ENCODE measurements around the gene TTL.
A peak's percentile ranks its signal among the peaks of the same experiment; 100 is the strongest.
"Not testable (repeated sequence)": the region's sequence is repeated elsewhere in the genome, so short reads cannot be mapped to it uniquely, and the experiment has no call there.

TTL gene

DNA sequence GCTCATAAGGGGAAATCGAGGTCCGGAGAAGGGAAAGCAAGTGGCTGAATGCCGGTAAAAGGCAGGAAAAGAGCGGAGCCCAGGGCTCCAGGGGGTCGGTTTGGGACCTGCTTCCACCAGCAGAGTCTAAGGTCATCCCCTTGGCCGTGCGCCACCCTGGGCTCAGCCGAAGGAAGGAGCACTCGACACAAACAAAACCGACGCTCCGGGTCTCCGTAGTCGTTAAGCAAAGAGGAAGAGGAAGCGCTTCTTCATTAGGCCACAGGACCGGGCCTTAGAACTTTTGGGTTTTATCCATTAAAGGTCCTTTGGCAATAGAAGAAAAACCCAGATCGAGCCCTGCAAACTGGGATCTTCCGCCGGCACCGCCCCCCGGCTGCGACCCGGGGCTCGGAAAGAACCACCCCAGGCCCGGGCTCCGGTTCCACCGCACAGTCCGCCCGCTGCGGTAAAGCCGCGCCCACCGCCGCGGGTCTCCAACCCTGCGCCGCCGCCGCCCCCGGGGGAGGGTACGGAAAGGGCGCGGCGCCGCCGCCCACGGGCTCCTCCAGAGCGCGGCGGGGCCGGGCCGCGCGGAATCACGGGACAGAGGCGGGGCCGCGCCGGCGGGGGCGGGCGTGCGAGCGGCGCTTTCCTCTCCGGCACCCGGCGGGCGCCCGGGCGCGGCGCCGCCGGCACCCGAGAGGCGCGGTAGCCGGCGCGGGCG lies at the start of gene TTL:
Gene TTL, plus strand, starts transcription at position 629 of the 706 bp plus-strand sequence. CDS start 189 bp downstream, outside the sequence.
- DNase-seq (ENCODE audit: low read depth in 2 of 2) = peak; percentile 61 to 71

DNA sequence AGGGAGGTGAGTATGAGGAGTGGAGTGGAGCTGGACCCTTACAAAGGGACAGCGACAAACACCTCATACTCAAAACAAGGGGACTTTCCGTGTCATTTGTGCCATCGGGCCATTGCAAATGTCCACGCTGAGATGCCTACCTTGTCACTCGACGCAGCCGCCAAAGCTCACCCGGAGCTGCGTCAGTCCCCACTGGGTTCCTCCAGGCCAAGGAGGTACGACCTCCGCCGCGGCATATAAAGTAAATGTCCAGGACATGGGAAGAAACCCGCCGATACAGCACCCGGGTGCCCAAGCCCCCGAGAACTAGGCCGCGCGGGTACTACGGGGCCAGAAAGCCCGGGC lies 49.6 kb upstream of the TTL start:
- DNase-seq (ENCODE audit: low read depth in 2 of 2) = not testable (repeated sequence)

DNA sequence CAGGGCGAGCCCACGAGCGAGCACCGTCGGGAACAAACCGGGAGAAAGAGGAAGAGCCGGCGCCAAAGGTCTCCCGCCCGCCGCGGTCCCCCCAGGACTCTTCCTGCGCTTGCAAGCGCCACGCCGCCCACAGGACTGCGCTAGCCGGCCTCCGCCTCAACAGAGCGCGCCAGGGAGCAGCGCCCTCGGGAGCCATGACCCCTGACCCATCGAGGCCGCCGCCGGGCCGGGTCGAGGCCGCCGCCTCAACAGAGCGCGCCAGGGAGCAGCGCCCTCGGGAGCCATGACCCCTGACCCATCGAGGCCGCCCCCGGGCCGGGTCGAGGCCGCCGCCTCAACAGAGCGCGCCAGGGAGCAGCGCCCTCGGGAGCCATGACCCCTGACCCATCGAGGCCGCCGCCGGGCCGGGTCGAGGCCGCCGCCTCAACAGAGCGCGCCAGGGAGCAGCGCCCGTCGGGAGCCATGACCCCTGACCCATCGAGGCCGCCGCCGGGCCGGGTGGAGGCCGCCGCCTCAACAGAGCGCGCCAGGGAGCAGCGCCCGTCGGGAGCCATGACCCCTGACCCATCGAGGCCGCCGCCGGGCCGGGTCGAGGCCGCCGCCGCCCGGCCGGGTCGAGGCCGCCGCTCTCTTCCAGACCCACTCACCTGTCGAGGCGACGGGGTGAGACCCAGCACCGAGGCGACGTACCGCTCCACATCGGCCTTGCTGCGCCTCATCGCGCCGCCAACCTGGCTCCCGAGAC lies 49.0 kb upstream of the TTL start:
- peak in 1 of 2 donors; percentile 12 for DNase-seq (ENCODE audit: low read depth in 2 of 2)

DNA sequence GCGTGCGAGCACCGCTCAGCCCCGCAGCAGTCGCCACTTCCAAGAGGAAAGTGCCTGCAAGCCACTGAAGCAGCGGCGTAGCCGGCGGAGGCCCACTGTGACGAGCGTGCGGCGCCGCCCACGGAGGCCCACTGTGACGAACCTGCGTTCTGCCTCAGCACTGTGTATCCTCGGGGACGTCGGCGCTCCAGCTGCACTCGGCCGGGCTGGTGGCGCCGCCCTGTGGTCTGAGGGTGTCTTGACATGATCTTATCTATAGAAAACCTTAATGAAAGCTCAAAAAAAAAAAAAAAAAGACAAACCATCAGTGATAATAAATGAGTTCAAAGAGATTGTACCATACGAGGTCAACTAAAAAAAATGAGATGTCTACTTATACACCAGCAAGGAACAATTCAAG lies 48.5 kb upstream of the TTL start, which contains the start of gene RGPD8:
Gene RGPD8, minus strand, starts transcription at position 166 of the 400 bp plus-strand sequence. CDS start 192 bp downstream, outside the sequence.
- peak; percentile 77 to 78 for DNase-seq (ENCODE audit: low read depth in 2 of 2)

DNA sequence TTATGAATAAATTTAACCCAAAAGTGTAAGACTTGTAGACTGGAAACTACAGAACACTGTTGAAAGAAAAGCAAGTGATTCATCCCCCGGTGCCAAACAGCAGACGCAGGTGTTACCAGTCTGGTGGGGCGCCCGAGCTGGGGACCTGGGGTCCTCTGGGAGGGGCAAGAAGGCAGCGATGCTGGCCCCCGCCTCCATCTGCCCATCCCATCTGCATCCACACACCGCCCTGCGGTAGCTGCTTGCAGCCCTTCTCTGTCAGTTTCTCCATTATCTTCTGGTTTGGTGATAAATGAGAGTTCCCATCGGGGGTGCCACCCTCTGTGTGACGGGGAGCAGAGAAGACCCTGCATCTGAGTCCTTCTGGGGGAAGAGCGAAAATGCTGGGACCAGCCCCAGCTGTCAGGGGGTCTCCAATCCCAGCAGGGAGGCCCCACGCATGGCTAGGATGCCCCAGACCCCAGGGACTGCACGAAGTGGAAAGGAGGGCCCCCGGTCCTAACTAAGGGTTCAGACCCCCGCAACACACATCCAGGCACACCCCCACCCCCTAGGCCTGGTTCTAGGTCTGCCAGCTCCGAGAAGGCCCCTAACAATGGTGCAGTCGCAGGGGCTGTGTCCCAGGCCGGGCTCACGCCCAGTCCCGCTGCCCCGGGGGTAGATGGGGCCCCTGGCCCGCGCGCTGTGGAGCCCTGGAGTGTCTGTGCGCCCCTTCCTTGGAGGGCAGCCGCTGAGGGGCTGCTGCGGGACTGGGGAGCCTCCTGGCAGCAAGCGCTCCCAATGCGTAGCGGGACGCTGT lies 47.8 kb upstream of the TTL start:
- no peak for DNase-seq (ENCODE audit: low read depth in 2 of 2)

DNA sequence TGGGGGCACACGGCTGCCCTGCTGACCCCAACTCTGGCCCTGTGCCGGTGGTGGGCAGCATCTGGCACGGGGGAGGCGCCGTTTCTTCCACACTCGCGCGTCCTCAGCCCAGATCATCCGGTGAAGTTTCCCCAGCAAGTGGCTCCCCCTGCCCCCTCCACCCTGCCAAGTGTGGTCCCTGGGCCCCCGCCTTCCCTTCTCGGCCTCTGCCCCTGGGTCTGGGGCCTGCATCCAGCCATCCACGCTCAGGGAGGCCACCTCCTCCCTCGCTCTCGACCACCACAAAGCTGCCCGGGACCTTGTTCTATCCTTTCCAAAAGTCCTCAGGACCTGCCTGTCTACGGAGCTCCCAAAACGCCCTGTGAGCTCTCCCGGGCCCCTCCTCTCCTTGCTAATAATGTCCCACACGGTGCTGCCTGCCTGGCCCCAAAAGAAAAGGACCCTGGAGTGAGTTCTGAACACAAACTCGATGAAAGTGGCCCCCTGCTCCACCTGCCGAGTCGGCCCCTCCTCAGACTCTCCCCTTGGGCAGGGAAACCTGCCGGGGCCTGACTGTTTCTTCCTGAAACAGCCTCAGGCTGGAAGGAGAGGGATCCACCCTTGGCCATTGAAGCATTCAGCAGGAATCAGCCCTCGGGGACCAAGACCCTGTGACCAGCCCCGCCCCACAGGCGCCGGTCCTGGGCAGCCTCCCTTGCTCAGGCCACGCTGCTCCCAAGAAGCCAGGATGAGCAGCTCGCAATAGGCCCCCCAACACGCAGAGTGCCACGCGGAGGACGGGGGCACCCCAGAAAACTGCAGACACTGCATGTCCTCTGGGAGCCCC lies 46.9 kb upstream of the TTL start:
- not testable (repeated sequence) for DNase-seq (ENCODE audit: low read depth in 2 of 2)

DNA sequence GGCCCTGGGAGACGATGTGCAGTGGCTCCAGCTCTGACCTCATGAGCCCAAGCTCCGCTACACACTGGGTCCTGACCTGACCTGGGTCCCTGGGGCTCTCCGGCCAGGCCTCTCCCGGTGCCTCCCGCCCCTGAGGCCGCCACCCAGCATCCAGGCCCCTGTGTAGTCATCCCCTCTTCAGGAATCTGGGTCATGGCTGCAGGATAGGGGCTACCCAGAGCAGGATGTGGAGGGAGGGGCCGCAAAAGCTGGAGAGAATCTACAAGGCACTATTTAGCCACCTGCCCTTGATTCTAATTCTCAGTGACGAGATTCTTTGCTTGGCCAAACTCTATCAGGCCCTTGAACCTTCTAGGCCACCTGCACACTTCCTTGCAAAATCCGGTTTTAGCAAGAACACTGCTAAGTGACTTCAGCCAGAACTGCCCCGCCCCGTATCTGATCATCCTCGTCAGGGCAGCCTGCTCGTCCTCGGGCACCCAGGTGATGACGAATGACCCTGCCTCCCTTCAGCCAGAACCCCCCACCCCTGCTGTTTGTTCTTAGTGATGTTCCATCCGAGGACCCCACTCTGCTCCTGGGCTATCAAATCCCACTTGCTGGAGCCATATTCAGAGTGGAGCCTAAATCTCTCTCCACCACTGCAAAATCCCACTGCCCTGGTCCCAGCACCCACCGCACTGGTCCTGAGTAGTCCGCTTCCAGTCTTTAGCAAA lies 46.1 kb upstream of the TTL start:
- not testable (repeated sequence) for DNase-seq (ENCODE audit: low read depth in 2 of 2)

DNA sequence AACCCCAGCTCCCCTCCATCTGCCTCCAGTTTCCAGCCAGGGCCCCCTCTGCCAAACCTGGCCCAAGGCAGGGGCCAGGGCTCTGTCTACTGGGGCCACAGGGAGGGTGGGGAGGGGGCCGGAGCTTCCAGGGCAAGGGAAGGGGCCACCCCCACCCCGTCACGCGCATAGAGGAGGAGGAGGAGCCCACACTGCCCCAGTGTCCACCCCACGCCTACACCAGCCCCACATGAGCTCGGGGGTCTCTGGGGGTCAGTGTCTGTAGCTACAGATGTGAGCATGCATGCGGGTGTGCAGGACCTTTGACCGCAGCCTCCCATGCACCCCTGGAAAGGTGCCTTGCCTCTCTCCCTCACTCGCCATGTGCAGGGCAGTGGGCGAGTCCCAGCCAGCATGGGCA lies 45.0 kb upstream of the TTL start:
- DNase-seq (ENCODE audit: low read depth in 2 of 2) = not testable (repeated sequence)

DNA sequence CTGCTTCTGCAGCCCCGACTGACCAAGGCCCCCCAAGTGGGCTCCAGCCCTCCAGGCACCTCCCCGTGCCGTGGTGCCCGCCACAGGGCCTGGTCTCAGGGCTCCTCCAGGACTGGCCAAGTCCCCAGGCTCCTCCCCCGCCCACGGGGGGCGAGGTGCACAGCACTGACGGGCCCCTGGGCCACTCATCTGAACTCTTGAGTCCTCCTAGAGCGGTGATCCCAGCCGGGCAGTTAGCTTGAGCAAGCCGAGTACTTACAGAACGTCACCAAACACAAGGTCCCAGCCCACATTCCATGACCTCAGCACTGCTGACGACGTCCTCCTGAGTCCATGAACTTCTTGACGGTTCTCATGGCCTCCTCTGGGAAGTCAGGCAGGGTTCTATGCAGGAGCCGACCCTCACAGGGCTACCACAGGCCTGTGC lies 44.5 kb upstream of the TTL start:
- not testable (repeated sequence) for DNase-seq (ENCODE audit: low read depth in 2 of 2)

DNA sequence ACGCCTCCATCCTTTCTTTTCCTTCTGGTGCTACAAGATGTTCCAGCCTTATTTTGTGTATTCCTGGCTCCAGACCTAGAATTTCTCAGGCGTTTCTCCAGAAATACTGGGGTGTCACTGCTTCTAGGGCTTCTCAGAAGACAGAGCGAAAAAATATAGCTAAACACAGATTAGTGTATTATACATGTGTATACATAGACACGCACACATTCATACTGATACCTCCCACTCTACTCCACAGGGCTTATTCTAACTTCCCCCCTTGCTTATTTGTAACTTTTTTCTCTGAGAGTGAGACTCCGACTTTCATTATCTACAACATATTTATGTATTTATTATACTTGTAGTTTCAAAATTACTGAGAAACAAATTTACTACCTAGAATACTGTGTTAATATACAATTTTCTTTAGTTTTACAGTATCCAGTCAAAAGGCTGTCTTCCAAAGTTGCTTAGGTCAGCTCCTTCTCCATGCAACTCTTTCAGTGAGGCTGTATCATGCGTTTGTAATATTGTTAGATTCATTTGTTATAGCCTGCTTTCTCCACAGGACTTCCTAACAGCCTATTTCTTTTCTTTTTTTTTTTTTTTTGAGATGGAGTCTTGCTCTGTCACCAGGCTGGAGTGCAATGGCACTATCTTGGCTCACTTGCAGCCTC lies 43.2 kb upstream of the TTL start:
- DNase-seq (ENCODE audit: low read depth in 2 of 2) = not testable (repeated sequence)

DNA sequence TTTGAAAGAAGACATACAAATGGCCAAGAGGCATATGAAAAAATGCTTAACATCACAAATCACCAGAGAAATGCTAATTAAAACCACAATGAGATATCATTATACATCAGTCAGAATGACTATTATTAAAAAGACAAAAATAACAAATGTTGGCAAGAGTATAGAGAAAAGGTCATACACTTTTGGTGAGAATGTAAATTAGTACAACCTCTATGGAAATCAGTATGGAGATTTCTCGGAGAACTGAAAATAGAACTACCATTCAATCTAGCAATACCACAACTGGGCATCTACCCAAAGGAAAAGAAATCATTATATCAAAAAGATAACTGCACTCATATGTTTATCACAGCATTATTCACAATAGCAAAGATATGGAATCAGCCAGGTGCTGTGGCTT lies 37.7 kb upstream of the TTL start:
- not testable (repeated sequence) for DNase-seq (ENCODE audit: low read depth in 2 of 2)

DNA sequence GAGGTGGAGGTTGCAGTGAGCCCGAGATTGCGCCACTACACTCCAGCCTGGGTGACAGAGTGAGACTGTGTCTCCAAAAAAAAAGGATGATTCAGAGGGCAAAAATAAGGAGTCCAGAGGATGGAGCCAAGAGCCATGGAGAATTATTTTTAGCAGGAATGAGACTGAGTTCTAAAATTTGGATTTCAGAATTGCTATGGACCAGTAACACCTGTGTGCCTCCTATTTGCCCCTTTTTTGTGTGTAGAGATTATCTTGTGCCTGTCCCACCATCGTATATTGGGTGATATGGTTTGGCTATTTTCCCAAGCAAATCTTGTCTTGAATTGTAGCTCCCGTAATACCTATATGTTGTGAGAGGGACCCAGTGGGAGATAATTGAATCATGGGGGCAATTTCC lies 32.1 kb upstream of the TTL start:
- no peak for DNase-seq (ENCODE audit: low read depth in 2 of 2)

DNA sequence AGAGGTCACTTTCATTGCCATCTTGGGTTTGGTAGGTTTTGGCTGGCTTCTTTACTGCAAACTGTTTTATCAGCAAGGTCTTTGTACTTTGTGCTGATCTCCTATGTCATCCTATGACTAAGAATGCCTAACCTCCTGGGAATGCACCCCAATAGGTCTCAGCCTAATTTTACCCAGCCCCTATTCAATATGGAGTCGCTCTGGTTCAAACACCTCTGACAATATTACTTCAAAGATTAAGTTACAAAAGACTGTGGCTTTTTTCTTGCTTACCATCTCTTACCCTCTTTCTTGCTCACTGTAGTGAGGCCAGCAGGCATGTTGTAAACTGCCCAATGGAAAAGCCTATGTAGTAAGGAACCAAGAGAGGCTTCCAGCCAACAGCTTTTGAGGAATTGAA lies 30.6 kb upstream of the TTL start:
- no peak for DNase-seq (ENCODE audit: low read depth in 2 of 2)

DNA sequence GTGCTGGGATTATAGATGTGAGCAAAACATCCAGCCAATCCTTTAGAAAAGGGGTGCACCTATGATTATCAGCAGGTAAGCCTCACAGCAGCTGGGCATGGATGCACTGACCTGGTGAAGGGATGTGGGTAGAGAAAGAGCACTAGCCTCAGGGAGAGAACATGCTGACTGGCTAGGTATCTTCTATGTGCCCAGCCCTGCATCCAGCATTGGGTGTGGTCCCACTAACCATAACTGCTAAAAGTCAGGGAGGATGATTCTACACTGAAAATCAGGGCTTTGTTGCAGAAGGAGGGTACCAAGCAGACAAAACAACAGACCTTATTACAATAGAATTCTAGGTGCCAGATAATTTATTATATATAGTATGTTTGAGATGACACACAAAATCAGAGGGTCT lies 27.4 kb upstream of the TTL start:
- DNase-seq (ENCODE audit: low read depth in 2 of 2) = no peak

DNA sequence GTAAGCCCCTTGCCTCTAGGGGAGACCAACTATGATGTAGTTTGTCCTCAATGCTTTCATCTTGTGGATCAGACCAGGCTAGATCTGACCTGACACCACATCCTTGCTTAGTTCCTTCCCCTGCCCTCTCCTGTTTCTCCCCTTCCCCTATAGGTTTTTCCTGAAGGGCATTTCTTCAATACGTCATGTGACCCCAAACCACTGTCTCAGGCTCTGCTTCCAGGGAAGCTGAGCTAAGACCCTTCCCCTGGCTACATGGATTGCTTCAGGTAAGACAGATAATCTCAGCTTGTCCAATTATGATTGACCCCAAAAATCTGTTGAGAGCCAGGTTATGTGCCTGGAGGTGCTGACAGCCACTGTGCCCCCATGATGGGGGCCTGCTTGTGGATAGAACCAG lies 22.6 kb upstream of the TTL start:
- no peak for DNase-seq (ENCODE audit: low read depth in 2 of 2)

DNA sequence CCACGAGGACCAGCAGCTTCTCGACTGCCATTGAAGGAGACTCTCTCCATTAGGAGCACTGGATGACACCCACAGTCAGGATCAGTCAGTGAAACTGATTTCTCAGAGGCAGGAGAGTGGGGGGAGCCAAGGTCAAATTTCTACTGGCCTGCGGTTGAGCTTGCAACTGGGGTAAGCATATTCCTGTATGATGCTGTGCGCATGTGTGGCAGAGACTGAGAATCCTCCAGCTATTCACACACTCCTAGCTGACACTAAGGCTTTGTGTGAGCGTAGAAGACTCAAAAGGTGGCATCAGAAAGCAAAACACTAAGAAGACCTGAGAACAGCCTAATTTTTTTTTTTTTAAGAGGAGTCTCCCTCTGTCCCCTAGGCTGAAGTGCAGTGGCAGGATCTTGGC lies 19.8 kb upstream of the TTL start:
- DNase-seq (ENCODE audit: low read depth in 2 of 2) = no peak

DNA sequence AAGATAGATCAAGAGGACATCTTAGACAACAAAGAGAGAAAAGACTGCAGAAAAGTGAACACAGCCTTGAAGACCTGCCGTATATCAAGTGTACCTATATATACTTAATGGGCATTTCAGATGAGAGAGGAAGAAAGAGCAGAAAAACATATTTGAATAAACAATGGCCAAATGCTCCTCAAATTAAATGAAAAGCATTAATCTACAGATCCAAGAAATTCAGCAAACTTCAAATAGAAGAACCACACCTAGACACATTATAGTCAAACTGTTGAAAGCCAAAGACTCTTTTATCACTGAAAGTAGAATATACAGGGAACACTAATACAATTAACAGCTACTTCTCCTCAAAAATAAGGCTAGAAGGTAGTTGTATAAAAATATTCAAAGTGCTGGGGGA lies 18.7 kb upstream of the TTL start:
- DNase-seq (ENCODE audit: low read depth in 2 of 2) = no peak

DNA sequence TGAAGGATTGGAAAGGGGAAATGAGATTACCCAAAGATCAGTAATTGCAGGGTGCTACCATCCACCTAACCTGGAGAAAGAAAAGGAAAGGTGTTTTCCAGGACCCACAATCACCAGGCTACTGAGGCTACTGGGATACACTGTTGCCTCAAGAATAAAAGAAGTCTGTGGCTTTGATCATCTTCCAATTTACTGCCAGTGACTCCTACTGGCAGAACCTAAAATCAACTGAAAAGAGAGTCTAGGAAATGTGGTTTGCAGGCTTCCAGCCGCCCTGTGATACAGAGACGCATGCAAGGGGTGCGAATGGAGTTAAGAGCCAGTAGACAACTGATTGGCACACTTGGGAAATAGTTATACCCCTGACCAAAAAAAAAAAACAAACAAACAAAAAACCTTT lies 16.6 kb upstream of the TTL start:
- DNase-seq (ENCODE audit: low read depth in 2 of 2) = no peak

DNA sequence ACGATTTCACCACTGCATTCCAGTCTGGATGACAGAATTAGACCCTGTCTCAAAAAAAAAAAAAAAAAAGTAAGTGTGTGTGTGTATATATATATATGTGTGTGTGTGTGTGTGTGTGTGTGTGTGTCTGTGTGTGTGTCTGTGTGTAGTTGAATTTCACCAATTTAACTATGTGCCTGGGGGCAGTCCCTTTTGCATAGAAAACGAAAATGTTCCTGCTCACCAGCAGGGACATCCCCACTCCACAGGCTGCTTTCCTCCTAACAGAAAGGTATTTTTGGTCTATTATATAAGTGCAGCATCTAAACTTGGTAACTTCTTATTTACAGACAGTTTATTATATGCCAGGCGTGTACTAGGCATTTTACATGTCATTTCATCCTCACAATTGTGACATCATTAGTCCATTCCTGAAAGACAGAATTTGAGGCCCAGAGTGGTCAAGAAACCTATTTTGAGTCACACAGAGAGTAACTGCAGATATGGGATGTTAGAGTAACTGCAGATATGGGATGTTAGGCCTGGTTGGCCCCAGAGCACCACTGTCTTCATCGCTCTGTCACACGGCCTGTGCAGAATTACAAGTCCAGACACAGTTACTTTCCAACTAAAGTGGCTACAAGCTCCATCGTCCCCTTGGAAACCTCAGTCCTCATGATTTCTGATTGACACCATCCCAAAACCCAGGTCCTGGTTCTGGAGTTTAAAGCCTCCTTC lies 9.3 kb upstream of the TTL start:
- no peak for DNase-seq (ENCODE audit: low read depth in 2 of 2)
